ENCODE measurements around the gene ZCCHC13. TPM values are rescaled to one million over a fixed set of nuclear protein-coding genes. Genes with fewer than 3 reads are reported as not detected.

The ZCCHC13 gene
- total RNA-seq, 1 donor = not detected

GRCh38 chrX:74291964-74292807, 11.8 kb upstream of the ZCCHC13 start:
- peak overlapping the region; percentile 80 for H3K4me3 ChIP-seq (ENCODE audit: low read depth, low read length)
- DNase-seq (ENCODE audit: low read depth) = peak; percentile 91
- TF ChIP-seq, protein P1, sequence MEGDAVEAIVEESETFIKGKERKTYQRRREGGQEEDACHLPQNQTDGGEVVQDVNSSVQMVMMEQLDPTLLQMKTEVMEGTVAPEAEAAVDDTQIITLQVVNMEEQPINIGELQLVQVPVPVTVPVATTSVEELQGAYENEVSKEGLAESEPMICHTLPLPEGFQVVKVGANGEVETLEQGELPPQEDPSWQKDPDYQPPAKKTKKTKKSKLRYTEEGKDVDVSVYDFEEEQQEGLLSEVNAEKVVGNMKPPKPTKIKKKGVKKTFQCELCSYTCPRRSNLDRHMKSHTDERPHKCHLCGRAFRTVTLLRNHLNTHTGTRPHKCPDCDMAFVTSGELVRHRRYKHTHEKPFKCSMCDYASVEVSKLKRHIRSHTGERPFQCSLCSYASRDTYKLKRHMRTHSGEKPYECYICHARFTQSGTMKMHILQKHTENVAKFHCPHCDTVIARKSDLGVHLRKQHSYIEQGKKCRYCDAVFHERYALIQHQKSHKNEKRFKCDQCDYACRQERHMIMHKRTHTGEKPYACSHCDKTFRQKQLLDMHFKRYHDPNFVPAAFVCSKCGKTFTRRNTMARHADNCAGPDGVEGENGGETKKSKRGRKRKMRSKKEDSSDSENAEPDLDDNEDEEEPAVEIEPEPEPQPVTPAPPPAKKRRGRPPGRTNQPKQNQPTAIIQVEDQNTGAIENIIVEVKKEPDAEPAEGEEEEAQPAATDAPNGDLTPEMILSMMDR (IDR thresholded peaks at IDR 0.05; ENCODE audit: insufficient read depth, low read depth, low read length) = no peak

- TF ChIP-seq, protein P1 (IDR thresholded peaks at IDR 0.05; ENCODE audit: insufficient read depth, low read depth, low read length) = no peak
- peak overlapping the region; percentile 80 for H3K4me3 ChIP-seq (ENCODE audit: low read depth, low read length)
- DNase-seq (ENCODE audit: low read depth) = no peak
Observed at GRCh38 chrX:74292808-74293123, 11.2 kb upstream of the ZCCHC13 start.

GRCh38 chrX:74293343-74293946, 10.5 kb upstream of the ZCCHC13 start:
- peak overlapping the region; percentile 80 for H3K4me3 ChIP-seq (ENCODE audit: low read depth, low read length)
- TF ChIP-seq, protein P1 (IDR thresholded peaks at IDR 0.05; ENCODE audit: insufficient read depth, low read depth, low read length) = no peak
- peak; percentile 72 for DNase-seq (ENCODE audit: low read depth)

DNA sequence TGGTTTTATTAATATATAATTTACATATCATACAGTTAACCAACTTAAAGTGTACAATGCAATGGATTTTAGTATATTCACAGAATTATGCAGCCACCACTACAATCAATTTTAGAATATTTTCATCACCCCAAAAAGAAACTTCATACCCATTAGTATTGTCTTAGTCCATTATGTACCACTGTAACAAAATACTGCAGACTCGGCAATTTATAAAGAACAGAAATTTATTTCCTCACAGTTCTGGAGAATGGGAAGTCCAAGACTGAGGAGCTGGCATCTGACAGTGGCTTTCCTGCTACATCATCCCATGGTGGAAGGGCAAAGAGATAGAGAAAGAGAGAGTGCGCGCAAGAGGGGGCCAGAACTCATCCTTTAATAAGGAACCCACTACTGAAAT, 8.9 kb upstream of the ZCCHC13 start:
- H3K4me3 ChIP-seq (ENCODE audit: low read depth, low read length) = no peak overlapping the region
- TF ChIP-seq, protein P1 (IDR thresholded peaks at IDR 0.05; ENCODE audit: insufficient read depth, low read depth, low read length) = no peak
- DNase-seq (ENCODE audit: low read depth) = no peak

GRCh38 chrX:74297766-74298165, 6.2 kb upstream of the ZCCHC13 start:
- no peak for DNase-seq (ENCODE audit: low read depth)
- H3K4me3 ChIP-seq (ENCODE audit: low read depth, low read length) = no peak overlapping the region
- TF ChIP-seq, protein P1 (IDR thresholded peaks at IDR 0.05; ENCODE audit: insufficient read depth, low read depth, low read length) = no peak

- TF ChIP-seq, protein P1 (IDR thresholded peaks at IDR 0.05; ENCODE audit: insufficient read depth, low read depth, low read length) = no peak
Observed at GRCh38 chrX:74300869-74301268, 3.1 kb upstream of the ZCCHC13 start.

More at GRCh38 chrX:74300869-74301268, 3.1 kb upstream of the ZCCHC13 start:
- H3K4me3 ChIP-seq (ENCODE audit: low read depth, low read length) = no peak overlapping the region
- DNase-seq (ENCODE audit: low read depth) = no peak
